DMS 273 (cell line): ENCODE results near the gene PAPSS2.
"Not testable (repeated sequence)": the region's sequence is repeated elsewhere in the genome, so short reads cannot be mapped to it uniquely, and the experiment has no call there.

ENCODE experiments used
- DNase-seq: peaks from one replicate; lab custom pipeline; 2025; ENCODE audit not compliant: unreplicated experiment; lab: John Stamatoyannopoulos, UW

PAPSS2 gene

DNA sequence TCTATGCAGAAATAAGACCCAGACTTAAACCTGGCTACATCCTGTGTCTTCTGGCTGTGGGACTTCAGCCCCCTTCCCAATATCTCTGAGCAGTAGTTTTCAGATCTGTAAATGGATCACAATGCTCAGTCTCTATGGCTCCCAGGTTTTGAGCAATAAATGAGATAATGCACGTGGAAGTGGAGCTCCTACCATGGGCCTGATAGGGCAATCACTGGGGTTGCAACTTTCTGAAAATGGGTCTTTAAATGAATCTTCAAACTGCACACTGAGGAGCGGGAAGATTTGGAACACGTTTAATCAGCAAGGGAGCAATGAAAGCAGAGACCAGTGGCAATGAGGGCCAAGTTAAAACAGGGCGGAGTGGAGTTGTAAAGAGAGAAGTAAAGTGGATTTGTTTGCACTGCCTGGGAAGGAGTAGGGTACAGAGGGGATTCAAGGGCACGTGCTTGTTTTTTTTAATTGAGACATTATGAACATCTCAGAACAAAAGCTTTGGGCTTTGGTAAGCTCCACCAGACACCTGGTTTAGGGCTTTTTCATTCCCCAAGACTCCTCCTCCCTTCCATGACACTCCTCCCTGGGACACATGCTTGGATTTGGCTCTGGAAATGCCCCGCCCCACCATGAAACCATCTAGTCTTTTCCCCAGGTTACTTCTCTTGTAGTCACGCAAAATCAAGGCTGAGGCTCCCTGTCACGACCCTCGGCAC lies 42.7 kb downstream of the PAPSS2 start:
- no peak for DNase-seq

DNA sequence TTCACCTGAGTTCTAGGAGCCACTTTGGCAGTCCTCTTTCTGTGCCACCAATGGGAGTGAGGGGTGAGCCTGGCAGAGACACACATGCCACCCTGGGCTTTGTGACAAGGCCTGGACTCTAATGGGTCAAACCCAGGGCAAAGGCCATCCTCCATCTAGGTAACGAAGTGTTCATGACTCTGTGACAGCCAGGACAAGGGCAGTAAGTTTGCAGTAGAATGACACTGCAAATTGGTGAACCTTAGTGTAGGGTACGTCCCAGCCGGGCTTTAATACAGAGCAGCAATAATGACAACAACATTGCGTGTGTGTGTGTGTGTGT lies 43.3 kb downstream of the PAPSS2 start:
- DNase-seq: no peak

DNA sequence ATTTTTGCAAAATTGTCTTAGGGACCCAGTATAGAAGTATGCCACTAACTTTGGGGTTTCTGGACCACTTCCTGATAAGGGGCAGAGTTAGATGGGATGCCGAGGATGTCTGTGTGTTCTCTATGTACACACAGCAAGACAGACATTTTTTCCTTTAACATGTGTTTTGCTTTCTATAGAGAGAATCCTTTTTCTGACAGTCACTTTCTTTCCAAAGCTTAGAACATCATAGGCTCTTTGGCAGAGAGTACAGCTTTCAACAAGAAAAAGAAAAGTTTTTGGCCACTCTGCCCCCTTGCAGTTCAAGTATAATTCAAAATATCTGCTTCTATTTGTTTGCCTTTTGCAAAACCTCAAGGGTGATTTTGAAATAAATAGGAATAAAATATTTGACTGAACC lies 44.1 kb downstream of the PAPSS2 start:
- DNase-seq: no peak

DNA sequence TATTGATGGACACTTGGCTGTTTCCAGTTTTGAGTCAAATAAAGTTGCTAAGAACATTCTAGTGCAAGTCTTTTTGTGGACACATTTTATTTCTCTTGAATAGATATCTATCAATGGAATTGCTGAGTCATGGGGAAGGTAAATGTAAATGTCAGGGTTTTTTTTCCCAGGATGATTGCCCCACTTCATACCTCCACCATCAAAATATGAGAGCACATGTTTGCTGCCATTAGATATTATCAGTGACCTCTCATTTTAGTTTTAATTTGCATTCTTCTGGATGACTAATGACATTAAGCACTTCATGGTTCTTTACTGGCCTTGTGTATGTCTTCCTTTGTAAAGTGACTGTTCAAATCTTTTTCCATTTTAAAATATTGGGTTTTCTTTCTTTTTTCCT lies 45.7 kb downstream of the PAPSS2 start:
- no peak for DNase-seq

DNA sequence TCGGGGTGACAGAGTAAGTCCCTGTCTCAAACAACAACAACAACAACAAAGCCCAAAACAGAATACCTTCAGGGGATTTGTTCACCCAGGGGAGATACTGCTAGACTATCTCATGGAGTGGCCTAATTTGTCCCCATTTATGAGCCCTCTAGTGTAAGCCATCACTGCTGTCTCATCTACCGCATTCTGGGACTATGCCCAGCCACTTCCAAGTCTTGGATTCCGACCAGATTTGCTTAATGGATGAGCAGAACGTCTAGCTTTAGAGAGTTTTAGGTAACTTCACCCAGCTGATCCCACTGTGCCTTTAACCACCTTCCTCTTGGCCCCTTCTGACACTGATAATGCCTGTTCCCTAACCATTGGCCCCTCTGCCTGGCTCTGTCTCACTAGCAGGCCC lies 47.1 kb downstream of the PAPSS2 start:
- peak; percentile 5 for DNase-seq

DNA sequence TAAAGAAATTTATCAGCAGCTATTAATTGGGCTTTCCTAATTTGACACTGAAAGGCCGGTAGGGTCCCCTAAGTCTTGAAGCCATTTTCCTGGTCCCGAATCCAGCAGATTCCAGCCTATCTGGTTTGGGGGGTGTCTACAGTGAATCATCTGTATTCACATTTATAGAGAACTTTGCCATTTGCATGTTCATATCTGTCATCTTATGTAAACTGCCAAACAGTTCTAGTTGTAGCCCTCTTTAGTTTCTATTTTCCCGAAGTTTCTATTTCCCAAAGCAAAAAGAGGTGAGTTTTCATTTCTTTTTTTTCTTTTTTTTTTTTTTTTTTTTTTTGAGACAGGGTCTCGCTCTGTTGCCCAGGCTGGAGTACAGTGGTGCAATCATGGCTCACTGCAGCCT lies 47.6 kb downstream of the PAPSS2 start:
- DNase-seq: no peak

DNA sequence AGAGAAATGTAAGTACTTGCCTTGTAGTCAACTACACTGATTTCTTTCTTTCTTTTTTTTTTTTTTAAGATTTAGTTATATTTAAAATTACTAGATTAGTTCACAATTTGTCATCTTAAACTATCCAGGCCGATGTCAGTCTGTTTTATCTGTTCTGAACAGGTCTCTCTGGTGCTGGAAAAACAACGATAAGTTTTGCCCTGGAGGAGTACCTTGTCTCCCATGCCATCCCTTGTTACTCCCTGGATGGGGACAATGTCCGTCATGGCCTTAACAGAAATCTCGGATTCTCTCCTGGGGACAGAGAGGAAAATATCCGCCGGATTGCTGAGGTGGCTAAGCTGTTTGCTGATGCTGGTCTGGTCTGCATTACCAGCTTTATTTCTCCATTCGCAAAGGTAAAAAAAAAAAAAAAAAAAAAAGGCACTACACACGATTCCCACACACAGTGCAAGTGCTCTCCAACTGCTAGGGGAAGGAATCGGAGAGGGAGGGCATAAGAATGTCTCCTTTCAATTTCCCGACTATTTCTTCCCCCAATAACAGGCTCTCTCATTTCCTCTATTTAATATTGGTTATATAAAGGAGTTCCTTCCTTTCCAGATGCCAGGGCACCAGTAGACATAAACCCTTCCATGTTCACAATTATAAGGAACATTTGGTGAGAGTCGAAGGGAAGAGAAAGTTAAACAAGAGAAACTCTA lies 53.4 kb downstream of the PAPSS2 start:
- DNase-seq: no peak

DNA sequence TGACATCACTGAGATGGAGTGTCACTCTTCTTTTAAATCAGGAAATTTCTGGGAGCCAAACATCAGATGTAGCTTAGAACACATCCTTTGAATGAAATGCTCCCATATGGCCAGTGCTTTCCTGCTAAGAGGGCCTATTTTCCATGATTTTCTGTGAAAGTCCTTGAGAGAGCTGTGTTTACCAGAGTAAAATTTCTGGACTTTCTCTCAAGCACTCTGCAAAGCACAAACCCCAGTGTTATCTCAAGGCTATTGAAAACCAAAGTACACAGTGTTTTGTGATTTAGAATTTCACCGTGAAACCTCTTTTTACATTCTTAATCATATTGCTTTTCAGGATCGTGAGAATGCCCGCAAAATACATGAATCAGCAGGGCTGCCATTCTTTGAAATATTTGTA lies 54.0 kb downstream of the PAPSS2 start:
- DNase-seq: no peak

DNA sequence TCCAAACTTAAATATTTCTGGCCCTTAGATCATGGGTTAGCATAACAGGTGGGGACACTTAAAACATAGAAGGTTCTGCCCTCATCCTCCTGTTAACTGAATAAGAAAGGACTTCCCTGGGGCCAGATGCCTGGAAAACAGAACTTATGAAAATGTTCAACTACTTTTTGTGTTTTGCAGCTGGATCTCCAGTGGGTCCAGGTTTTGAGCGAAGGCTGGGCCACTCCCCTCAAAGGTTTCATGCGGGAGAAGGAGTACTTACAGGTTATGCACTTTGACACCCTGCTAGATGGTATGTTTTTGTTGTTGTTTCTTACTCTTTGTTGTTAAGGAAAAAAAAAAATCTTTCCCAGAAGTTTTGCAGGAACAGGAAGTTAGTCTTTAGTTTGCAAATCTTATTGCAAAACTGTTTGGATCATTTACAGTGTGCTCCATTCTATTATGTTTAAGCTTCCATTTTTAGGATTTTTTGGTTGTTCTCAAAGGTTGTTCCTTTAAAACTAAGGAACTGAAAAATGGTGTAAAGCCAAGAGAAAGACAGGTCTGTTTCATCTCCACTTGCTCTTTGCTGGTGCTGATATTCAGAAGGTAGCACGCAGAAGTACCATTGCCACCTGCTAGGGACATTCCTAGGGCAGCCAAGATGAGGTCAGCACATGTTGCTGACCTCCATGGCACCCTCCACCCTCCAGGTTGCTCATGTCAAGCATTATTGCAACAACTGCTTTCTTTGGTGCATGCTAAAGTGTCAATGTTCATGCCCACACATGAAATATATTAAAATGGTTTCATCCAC lies 56.1 kb downstream of the PAPSS2 start:
- no peak for DNase-seq

DNA sequence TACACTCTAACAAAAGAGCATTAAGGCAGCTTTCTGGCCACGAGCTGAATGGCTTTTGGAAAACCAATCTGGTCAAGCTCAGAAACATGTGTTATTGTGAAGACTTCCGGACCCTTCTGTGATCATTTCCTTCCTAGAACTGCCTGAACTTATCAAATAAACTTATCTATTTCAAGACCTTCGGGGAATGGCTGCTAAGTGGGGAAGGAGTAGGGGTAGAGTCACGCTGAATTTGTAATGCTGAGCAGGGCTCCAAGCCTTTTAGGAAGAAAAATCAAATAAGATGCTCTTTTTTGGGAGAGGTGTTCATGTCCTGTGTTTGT lies 56.6 kb downstream of the PAPSS2 start:
- DNase-seq: no peak

DNA sequence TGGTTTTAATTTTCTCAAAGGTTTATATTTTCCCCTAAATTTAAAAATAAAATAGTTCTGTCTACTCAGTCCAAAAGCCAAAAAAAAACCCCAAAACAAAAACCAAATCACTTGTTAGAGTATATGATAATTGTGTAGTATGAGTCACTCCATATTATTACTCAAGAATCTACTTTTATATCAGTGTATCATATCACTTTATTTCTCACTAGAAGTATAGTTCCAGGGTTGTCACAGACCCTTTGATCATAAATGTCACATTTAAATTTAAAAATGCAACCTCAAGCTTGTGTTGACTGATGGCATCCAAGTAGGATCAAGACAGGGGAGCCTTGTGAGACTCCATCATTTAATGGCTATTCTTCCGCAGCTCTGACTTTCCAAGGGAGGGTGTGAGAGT lies 61.0 kb downstream of the PAPSS2 start:
- no peak for DNase-seq

DNA sequence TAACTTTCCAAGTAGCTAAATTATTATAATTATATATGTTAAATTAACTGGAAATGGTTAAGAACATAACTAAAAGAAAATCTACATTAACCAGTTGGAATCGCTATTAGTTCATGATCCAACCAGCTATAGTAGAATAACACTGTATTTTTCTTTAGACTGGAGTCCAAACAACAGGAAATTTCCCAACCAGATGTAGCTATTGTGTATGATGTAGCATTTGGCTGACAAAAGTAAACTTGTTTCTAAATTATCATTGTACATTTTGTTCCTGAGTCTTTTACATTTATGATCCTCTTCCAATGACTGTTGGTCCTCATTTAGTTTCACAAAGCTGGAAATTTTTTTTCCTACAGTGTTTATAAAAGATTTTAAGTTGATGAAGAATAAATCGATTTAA lies 62.1 kb downstream of the PAPSS2 start:
- DNase-seq: no peak

DNA sequence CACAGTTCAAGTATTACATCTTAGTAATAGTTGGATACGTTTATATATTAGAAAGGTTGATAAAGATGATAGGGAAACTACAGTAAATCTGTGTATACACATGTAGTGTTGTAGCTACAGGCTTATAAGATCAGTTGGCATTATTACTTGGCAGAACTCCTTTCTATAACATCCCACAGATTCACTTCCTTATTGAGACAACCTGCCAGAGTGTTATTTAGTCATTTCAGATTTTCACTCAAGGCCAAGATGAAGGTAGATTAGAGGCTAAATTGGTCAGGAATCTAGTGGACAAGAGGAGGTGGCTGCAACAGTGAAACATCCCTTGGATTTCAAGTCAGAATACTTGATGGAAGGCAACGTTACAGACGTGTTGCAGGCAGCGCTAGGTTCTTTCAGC lies 63.0 kb downstream of the PAPSS2 start:
- DNase-seq: no peak

DNA sequence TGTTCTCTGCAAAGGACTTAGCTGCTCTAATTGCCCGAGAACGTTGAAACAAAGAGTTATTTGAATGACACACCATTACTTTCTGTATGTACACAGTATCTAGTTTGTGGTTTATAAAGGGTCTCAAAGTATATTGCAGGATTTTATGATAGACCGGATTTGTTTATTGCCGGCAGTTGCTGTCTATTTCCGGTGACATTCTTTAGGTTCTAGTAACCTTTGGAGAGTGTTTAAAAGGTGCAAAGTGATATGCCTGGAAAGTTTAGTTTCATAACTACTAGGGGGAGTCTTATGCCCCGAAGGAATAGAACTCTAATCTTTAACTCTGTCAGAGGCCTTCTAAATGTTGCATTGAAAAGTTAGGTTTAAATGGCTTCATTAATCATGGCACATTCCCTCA lies 63.8 kb downstream of the PAPSS2 start:
- DNase-seq: no peak

DNA sequence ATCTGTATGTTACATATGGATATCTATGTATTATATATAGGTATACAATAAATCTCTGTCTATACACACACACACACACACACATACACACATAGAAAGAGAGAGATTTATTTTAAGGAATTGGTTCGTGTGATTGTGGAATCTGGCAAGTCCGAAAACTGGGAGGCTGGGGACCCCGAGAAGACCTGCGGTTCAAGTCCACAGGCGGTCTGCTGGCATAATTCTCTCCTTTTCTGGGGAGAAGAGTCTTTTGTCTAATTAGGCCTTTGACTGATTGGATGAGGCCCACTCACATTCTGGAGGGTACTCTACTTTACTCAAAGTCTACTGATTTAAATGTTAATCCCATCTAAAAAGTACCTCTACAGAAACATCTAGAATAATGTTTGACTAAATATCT lies 65.1 kb downstream of the PAPSS2 start:
- no peak for DNase-seq

DNA sequence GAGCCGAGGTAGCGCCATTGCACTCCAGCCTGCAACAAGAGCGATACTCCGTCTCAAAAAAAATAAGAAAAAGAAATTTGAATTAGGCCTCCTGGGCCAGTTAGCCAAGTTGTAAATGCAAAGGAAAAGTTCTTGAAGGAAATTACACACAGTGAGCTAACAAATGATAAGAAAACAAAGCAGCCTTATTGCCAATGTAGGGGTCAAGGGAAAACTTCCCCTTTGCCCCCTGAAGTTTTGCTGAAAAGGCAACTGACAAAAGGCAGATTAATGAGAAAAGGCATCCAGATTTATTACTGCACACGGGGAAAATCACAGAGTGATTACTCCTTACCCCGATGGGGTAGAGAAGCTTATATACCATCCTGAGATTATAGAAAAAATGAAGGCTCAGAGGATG lies 70.3 kb downstream of the PAPSS2 start:
- no peak for DNase-seq

DNA sequence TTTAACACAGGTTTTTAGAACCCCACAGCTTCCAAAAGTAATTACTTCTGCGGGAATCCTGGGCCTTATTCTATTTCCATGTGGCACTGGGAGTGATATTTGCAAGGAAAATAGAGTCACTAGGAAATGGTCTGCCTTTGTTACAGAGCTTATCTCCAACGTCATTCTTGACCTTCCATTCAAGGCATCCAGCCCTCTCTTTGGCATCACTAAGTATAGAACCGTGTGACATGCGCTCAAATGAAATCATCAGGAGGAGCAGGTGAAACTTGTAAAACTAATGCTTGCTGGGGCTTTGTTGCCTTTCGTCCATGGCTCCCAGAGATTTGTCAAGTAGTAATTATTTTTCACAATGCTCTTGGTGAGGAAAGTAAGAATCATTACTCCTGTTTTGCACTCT lies 73.4 kb downstream of the PAPSS2 start:
- DNase-seq: no peak

DNA sequence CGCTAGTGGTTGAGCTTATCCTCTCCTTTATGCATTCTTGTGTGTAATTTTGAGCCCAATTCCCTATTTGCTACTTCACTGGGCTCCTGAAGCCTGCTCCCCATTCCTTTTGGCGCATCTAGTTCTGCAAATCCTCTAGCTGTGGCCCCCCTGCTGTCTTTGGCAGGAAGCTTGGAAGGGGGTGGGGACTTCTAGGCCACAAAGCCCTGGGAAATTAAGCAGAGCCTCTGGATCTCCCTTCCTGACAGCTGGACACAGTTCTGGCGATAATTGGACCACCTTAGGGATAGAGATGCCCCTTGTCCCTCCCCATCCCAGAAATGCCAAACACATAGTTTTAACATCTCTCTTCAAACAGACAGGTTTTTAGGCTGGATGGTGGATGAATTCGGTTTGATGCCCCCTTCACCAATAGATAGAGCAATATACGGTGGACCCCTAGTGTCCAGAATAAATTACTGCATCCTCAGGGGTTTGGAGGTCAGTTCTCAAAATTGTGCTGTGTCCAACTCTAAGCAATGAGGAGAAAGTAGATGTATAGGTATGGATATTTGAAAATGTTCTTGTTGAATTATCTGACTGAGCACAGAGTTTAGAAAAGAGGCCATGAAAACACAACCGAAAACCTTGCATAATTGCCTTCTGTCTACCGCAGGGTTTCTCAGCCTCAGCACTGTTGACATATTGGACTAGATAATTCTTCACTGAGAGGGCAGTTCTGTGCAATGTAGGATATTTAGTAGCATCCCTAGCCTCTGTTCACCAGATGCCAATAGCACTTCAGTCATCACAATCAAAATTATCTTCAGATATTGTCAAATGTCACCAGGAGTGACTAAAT lies 75.5 kb downstream of the PAPSS2 start:
- DNase-seq: peak; percentile 66

DNA sequence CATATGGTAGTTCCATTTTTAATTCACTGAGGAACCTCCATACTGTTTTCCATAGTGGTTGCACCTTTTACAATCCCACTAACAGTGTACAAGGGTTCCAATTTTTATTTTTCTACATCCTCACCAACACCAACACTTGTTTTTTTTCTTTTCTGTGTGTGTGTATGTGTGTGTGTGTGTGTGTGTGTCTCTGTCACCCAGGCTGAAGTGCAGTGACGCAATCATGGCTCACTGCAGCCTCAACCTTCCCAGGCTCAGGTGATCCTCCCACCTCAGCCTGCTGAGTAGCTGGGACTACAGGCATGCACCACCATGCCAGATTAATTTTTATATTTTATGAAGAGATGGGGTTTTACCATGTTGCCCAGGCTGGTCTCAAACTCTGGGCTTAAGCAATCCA lies 78.6 kb downstream of the PAPSS2 start:
- DNase-seq: not testable (repeated sequence)

DNA sequence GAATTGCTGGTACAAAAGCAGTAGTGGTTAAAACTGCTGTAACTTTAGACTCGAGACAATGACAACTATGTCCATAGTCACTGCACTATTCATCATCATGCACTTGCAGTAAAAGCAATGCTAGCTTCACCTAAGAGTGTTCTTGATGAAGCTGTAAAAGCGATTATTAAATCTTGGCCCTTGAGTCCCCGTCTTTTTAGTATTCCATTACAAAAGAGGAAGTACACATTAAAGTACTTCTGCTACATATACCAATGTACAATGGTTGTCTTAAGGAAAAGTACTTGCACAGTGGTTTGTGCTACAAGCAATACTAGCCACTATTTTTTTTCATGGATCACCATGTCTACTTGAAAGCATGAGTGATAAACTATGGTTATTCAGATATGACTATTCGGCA lies 80.0 kb downstream of the PAPSS2 start:
- no peak for DNase-seq

DNA sequence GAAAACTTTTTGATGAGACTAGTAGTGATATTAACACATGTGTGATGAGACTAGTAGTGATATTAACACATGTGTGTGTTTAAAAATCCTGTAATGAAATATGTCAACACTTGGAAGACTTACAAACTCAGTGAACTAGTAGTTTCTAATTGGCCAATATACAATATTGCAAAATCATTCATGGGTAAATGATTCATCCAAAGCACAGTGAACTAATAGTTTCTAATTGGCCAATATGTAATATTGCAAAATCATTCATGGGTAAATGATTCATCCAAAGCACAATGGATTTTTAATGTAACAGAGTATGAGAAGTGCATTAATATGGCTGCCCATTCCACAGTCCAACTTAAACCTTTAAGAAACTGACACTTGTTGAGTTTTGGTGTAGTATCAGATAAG lies 80.6 kb downstream of the PAPSS2 start:
- DNase-seq: no peak
